D341Med (cell line): ENCODE results near the gene THAP4.

Experiments
- DNase-seq: peaks from one replicate; pipeline ENCODE4 v3.0.0; 2012; ENCODE audit warnings: low spot score

The THAP4 gene

GRCh38 chr2:241638940-241639339 is 2.0 kb upstream of the THAP4 start:
- DNase-seq, result no peak

- DNase-seq, result no peak
Observed at GRCh38 chr2:241637795-241638660, 1.1 kb upstream of the THAP4 start.

DNA sequence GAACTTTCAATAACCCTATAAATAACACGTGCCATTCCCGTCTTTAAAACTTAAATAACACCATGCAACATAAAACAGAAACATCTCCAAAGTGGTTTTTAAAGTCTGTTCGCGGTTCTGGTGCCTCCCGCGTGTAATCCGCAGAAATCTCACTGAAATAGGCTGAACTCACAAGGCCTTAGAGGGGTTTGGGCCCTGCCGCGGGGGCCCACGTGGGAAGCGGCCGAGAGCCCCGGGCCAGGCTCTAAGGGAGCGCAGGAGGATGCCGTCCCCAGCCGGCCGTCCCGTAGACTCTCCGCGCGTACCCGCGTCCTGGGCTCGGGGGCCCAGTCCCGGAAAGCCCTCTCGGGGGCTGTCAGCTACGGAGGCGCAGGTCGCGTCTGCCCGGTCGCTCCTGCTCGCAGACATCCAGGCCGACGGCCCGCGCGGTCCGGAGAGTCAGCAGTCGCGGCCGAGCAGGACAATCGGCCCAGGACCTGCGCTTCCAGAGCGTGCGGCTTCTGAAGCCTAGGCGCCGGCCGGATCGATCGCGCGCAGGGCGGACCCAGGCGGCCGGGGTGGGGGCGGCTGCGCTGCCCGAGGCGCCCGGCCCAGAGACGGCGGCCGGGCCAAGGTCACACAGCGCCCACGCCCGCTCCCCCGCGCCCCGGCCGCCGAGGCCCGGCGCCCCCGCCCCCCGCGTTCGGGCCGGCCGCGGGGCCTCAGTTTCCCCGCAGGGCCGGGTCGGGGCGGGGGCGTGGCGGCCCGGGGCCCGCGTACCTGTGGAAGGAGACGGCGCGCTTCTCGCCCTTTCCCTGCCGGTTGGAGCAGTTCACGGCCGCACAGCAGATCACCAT is 558 bp downstream of the THAP4 start:
- peak; percentile 76 for DNase-seq

DNA sequence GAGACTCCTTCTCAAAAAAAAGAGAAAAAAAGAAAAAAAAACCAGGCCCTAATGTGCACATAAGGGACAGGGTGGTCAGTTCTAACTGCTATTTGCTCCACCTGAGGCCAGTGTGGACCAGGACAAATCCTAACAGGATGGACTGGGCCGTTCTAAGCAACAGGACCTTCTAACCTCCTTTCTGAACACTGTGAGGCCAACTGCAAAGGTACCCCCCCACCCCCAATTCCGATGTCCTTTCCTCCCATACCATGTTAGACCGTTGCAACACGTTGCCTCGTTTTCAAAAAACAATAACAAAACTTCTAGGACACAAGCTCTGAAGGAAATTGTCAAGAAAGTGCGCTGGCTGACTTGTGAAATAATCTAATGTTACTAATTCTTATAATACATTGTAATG is 1.2 kb downstream of the THAP4 start:
- DNase-seq, result no peak

GRCh38 chr2:241633561-241633960 is 3.4 kb downstream of the THAP4 start:
- DNase-seq, result no peak

DNA sequence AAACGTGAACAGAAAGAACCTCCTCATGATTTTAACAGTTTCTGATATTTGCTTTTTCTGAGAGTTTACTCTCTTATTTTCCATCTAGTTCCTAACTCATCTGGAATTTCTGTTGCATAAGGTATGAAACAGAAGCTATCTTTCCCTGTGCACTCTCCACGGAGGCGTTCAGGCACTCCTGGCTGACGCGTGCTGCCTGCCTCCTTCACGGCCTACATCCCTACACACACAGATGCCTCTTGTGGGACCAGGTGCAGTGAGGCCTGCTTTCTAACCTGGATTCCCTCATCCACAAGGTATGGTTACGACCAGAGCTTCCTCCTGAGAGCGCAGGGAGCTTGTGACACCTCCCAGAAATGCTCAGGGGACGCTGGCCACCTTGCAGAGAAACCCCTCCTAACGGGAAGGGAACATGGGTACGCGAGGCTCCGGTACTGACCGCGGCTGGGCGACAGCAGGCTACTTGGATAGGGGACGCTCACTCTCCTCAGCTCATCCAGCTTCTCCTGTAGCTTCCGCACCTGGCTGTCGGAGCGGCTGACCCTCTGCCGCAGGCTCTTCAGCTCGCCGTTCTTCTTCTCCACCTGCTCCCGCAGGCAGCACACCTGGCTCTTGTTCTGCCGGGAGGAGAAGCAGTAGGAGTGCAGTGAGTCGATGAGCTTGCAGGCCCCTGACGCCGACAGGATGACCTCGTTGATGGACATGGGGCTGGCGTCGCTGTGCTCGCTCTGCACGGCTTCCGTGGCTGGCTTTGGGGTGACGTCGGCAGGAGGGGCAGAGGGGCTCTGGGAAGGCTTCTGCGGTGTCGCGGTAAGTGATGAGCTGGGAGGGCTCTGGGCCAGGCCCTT is 4.3 kb downstream of the THAP4 start:
- no peak for DNase-seq

DNA sequence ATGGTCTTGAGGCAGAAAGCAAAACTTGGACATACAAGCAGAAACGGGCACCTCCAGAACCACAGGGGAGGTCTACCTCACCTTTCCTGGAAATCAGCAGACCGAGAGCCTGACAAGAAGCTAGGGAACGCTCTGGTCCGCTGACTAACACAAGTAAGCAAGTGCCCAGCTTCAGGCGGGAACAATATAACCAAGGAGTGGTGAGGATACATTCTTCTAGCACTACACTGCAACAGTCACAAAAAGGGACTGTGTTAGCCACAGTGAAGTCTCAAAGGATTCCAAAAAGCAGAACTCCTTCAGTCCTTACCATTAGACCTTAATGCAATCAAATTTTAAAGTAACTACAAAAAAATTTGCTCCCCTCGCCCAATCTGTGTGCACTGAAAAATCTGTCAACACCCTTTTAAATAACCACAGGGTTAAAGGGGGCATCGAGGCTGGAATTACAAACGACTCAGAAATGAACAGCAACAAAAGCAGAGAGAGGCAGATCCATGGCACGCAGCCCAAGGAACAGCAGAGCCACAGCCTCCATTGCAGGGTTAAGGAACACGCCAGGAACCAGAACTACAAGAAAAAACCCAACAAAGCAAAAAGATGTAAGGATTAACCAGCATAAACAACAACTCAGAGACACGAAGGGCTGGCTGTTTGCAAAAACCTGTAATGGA is 7.1 kb downstream of the THAP4 start:
- no peak for DNase-seq

- DNase-seq, result no peak
Observed at GRCh38 chr2:241627675-241628074, 9.3 kb downstream of the THAP4 start.

DNA sequence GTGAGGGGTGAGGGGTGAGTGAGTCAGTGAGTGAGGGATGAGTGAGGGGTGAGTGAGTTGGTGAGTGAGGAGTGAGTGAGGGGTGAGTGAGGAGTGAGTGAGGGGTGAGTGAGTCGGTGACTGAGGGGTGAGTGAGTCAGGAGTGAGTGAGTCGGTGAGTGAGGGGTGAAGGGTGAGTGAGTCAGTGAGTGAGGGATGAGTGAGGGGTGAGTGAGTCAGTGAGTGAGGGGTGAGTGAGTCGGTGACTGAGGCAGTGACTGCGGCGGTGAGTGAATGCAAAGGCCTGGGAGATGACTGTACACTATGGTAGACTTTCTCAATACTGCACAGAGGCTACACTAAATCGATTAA is 16.6 kb downstream of the THAP4 start:
- no peak for DNase-seq

- no peak for DNase-seq
Observed at GRCh38 chr2:241619597-241620418, 17.1 kb downstream of the THAP4 start.

- no peak for DNase-seq
Observed at GRCh38 chr2:241618829-241619228, 18.1 kb downstream of the THAP4 start.

DNA sequence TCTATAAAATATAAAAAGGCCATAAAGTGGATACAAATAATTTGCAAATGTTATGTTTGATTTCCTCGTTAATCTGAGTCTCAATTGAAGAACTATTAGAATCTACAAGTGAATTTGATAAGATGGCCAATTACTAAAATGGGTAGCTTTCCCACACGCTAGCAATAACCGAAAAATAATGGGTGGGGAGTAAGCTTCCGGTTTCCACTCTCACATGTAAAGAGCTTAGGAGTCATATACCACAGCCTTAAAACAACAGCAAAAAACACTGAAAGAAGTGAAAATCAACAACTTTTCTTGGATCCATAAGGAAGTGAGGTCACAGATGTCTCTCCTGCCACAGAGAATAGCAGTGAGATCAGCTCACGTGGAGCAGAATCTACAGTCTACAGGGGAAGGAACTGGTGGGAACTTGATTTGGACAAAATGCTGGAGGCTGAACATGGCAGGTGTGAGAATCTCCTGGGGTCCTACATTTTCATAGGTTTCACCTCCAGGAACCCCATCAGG is 18.6 kb downstream of the THAP4 start:
- no peak for DNase-seq

DNA sequence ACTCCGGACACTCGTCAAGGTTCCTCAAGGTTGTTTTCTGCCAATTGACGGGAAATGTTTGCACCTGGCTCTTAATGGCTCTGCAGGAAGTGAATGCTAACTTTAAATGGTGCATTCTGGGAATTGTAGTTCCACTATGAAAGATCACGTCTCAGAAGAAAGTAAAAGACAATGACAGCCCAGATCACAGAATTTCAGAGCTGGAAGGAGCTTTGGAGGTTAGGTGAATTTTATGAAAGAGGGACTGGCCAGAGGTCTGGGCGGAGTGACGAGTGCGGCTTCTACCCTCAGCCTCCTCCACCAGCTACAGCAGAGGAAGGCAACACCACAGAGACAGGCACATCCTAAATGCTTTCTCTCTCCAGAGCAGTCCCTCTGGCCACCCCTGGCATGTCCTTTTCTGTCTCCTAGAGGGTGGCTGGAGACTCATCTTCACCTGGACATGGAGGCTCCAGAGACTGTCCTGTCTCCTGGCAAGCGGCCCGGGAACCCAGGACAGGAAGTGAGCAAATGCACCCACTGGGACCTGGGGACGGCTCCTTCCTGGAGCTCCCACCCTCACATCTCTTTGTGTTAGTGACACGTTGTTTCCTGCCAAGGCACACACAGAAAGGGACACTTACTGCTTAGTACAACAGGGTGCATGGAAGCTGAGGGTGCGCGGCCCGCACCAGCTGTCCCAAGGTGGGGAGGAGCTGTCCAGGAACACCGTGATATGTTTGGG is 19.4 kb downstream of the THAP4 start:
- no peak for DNase-seq

DNA sequence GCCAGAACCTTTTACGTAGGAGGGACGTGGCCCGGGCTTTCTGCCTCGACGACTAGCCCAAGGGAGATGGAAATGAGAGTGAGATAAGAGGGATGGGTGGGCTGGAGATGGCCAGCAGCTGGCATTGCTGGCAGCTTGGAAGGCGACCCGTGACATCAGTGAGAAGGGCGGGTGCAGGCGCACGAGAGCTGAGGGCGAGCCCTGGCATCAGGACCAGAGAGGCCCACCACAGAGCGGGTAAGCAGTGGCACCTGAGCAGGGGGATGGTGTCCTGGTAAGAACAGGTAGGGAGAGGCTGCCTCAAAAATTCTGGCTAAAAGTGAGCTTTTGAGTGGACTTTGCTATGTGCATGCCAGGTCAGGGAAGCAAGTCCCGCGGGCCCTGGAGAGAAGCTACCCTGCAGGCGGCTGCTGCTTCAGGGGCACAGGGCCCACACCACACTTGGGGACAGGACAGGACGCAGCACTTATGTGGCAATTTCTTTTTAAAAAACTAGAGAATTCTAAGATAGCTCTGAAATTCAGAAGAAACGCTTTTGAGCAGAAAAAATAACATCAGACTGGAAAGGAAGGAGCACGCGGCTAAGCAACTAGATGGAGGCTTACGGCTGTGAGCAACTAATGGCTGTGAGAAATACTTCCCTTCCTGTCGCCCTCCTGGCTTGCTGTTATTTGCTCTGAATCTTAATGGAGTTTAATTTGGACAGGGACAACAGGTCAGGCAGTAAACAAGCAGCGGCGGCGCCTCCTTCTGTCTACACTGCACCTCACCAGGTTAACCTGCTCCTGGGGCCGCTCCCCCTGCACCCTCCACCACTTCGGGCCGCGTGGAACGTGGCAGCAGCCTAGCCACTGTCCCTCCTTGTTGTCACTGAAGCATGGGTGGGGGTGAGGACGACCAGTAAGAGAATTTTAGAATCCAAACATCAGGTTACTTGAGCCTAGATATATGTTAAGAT is 20.5 kb downstream of the THAP4 start:
- no peak for DNase-seq

DNA sequence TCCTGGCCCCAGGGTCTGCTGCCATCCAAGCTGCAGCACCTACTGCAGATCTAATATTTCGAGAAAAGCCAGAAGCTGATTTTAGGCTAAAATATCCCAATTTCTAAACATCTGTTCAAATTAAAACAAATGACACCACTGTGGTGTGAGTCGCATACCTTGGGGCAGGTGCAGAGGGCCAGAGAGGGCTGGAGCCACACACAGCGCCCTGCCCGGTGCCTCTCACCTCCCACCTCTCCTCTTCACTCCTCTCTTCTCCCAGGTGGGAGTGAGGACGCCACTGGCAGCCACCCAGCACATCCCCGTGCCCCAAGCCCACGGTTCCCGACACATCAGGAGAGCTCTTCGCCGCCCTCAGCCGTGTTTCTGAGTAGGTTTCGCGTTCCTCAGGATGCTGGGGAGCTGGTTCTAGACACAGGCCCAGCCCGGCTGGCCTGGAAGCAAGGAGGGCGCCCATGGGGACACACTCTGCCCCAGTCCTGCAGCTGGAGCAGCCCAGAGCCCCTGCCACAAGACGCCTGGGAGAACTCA is 21.4 kb downstream of the THAP4 start:
- no peak for DNase-seq

DNA sequence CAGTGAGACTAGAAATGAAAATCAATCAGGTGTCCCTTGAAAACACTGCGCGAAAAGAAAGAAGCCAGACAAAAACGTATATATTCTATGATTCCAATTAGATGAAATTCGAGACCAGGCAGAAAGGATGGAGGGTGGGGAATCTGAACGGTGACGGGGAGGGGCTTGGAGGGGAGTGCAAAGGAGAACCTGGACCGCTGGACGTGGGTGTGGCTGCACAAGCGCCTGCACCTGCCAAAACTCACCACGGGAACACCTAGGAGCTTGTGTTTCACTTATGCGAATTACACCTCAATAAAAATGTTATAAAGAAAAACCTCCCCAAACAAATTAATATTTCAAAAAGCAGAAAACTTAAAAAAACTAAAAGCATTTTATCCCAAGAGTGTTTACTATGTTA is 21.9 kb downstream of the THAP4 start:
- DNase-seq, result no peak

GRCh38 chr2:241613017-241613780 is 23.8 kb downstream of the THAP4 start:
- no peak for DNase-seq
